HG03159 (cell line): ENCODE results near the gene PIMREG.

Experiments used
- ATAC-seq: cut with Tn5 transposase; IDR thresholded peaks from one replicate; pipeline ENCODE4 v1.9.1; 2021; ENCODE audit warnings: mild to moderate bottlenecking, moderate library complexity; ENCODE audit not compliant: unreplicated experiment

Gene PIMREG, protein sequence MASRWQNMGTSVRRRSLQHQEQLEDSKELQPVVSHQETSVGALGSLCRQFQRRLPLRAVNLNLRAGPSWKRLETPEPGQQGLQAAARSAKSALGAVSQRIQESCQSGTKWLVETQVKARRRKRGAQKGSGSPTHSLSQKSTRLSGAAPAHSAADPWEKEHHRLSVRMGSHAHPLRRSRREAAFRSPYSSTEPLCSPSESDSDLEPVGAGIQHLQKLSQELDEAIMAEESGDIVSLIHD

GRCh38 chr17:6443692-6444570, at the start of gene PIMREG:
Gene PIMREG, plus strand, starts transcription at chr17:6444455. Its CDS starts 656 bp downstream, at chr17:6445111.
- peak; percentile 87 for ATAC-seq

DNA sequence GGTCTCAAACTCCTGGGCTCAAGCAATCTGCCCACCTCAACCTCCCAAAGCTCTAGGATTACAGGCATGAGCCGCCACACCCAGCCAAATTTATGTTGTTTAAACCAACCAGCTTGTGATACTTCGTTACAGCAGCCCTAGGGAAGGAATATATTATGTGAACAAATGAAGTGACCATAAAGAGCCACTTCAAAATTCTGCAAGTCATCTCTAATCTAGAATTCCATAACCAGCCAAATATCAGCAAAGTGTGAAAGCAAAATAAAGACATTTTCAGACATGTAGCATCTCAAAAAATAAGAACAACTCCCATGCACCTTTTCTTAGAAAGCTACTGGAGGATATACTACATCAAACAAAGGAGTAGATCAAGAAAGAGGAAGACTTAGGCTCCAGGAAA, 45.3 kb upstream of the PIMREG start:
- ATAC-seq, result no peak

DNA sequence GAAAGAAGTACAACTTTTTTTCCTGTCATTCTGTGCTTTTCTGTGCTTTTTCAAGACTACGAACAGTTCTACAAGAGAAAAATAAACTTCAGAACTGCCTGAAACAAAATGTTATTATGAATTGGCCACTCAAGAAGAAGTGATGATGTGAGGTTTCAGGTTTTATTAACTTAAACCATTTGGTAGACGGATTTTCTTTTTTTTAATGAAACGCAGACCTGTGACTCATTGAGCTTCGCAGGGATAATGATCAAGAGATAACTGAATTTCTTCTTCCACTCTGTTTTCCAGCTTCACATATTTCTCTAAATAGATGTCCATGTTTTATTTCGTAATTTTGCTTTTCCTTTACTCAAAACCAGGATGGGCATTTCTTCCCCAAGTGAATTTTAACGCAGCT, 42.0 kb upstream of the PIMREG start:
- ATAC-seq, result no peak

GRCh38 chr17:6408276-6408675, 36.0 kb upstream of the PIMREG start:
- no peak for ATAC-seq

DNA sequence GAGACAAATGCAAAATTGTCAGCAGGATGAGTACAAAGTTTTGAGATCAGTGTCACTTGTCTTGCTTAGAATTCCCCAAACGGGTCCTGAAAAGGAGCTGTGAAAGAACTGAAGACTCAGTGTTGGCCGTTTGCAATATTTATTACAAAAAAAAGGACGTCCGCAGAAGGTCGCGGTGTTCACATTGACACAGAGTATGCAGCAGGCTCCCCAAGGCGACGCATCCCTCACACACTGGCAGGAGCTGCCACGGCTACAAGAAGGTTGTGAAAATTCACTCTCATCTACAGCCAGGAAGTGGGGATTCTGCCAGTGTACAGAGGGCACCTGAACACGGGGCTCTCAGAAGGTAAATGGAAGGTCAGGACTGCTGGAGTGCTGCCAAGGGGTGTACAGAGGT, 35.5 kb upstream of the PIMREG start:
- no peak for ATAC-seq

DNA sequence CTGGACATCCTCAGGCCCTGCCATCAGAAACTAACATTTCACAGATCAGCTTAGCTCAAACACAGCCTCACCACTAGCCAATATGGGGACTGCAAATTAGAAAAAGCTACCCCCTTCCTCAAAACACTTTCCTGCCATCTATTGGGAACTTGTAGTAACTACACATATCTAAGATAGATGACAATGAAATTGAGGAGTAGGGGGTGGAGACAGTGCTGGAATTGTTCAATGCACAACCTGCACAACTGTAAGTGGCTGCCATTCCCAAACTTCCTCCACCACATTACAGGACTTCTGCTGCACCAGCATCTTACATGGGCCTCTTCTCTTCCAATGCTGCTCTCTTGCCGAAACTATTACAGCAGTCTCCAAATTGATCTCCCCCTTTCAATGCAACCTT, 31.2 kb upstream of the PIMREG start:
- no peak for ATAC-seq

DNA sequence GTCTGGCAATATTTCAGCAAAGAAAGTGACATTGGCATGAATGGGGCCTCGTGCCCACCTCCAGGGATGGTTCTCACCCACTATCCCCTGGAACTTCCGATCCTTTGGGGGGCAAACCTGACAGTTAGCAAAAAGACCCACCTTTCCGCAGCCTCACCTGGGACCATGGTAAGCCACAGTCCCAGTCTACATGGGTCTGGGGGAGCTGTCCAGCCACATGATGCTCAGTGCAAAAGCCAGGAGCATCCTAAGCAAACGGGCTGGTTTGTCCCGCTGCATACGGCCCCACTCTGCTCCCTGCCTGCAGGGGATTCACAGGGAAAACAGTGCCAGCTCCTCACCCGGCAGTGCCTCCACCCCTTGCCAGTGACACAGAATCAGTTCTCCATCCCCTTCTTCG, 28.6 kb upstream of the PIMREG start:
- ATAC-seq, result no peak

DNA sequence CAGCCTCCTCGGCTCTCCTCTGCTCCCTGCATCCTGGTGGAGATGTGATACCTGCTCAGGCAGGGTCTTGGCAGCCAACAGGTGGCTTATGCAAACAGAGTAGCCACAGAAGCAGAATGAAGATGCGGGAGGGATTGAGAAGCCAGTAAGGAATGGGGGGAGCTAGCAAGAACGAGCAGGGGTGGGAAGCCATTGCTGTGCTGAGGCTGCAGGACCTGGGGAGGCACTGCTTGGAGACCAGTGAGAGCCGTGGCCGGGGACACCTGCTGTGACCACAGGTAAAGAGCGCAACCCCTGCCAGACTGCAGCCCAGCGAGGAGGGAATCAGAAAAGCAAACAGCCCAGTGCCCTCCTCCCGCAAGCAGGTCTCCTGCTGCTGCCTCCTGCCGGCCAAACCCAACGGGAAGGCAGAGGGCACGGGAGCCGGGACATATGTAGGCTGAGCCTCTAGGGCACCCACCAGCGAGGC, 24.0 kb upstream of the PIMREG start:
- no peak for ATAC-seq

- no peak for ATAC-seq
Measured at GRCh38 chr17:6421700-6422604, 22.3 kb upstream of the PIMREG start.

GRCh38 chr17:6422654-6423241, 21.5 kb upstream of the PIMREG start:
- no peak for ATAC-seq

GRCh38 chr17:6423931-6424330, 20.3 kb upstream of the PIMREG start:
- no peak for ATAC-seq

DNA sequence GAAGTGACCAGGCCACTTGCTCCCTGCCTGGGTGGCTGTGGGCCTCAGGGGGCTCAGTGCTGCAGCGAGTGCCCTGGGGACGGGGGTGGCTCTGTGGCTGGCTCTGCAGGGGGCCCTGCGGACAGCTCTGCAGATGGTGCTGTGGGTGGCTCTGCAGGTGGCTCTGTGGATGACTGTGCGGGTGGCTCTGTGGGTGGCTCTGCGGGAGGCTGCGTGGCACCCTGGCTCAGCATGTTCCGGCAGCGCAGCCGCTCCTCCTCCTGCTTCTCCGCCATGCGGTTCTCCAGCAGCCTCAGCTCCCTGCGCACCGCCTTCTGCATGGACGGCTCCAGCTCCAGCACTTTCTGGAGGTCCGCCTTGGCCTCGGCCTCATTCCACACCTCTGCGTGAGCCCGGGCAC, 18.8 kb upstream of the PIMREG start:
- ATAC-seq, result no peak

- ATAC-seq, result no peak
Measured at GRCh38 chr17:6426356-6427101, 17.7 kb upstream of the PIMREG start.

DNA sequence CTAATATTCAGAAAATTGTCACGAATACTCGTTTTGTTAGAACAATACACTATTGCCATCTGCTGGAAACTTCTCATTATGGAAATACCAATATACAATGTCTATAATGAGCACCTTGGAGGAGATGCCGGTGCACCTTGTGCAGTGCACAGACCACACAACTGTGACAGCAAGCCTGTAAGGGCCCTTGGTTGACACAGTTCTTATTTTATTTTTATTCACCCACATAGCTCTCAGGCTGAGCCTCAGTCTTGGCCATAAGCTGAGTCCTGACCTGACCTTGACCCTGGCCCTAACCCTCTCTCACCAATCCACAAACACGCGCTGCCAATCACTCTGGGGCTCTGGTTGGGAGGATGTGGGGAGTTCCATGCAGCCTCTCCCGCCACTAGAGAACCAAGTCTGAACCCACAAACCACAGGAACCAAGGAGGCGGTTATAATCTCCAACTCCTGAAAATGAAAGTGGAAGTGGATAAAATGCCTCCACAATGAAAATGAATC, 16.9 kb upstream of the PIMREG start:
- no peak for ATAC-seq

DNA sequence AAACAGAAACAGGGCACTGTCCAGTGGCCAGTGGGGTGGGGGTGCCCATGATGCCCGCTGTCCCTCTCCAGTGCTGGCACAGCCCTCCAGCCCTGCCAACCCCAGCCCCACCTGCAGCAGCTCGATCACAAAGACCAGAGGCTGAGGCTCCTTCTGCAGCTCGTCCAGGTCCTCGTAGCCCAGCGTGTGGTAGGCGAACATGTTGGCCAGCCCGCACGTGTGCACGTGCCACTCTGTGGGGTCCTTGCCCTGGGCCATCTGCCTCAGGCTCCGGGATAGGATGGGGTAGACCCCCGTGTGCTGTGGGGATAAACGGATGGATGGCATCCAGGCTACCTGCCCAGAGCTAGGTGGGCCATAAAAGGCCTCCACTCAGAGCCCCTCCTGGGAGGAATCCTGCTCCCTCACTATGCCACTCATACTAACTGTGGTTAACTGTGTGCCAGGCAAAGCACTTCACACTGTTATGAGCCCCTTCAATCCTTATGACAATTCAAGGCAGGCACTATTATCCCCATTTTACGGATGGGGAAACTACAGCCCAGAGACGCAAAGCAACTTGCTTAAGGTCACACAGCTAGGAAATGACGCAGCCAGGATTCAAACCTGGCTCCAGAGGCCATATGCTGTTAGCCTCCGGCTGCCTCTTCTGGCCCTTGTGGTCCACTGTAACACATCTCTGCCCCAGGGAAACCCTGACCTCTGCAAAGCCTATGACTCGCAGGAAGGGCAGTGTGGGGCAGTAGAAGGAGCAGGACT, 15.9 kb upstream of the PIMREG start:
- ATAC-seq, result no peak

GRCh38 chr17:6429266-6429665, 15.0 kb upstream of the PIMREG start:
- no peak for ATAC-seq

DNA sequence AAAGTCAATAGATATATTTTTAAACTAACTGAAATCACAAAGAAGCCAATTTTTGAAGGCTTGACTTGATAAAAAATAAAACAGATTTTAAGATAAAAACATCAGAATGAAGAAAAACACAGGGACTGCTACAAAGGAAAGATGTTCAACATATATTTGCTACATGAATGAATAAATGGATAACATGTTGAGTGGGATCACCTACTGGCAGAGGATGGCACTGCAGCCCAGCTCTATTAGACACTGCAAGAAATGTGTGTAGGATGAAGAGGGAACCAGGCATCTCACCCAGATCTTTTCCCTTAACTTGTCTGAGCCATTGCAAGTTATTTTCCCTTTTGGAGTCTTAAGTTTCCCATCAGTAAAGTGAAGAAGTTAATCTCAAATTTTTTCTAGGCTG, 13.5 kb upstream of the PIMREG start:
- ATAC-seq, result no peak

GRCh38 chr17:6435051-6435450, 9.2 kb upstream of the PIMREG start, which contains the start of gene AIPL1:
Gene AIPL1, minus strand, starts transcription at chr17:6435121. Its CDS starts 17 bp downstream, at chr17:6435104.
- no peak for ATAC-seq

DNA sequence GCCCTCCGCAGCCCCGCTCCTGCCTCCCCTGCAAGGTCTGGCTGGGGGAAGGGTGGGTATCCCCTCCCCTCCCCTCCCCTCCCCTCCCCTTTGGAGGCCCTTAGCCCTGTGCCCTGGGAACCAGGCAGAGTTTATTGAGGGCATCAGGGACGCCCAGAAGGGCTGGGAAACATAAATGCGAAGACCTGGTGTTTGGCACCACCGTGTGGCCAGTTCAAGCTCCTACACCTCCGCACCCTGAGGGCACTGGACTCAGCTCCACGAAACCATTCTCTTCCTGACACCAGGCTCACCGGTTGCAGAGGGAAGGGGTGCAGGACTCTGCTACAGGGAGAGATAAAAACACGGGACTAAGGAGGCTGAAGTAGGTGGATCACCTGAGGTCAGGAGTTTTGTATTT, 8.3 kb upstream of the PIMREG start:
- no peak for ATAC-seq
